ENCODE measurements around the gene CCZ1. TPM values are rescaled to one million over a fixed set of nuclear protein-coding genes. Genes with fewer than 3 reads are reported as not detected.
A peak's percentile ranks its signal among the peaks of the same experiment; 100 is the strongest.
"Not testable (repeated sequence)": the region's sequence is repeated elsewhere in the genome, so short reads cannot be mapped to it uniquely, and the experiment has no call there.

The CCZ1 gene
- total RNA-seq, 1 experiment from 2014 or later, result 56.2 TPM

DNA sequence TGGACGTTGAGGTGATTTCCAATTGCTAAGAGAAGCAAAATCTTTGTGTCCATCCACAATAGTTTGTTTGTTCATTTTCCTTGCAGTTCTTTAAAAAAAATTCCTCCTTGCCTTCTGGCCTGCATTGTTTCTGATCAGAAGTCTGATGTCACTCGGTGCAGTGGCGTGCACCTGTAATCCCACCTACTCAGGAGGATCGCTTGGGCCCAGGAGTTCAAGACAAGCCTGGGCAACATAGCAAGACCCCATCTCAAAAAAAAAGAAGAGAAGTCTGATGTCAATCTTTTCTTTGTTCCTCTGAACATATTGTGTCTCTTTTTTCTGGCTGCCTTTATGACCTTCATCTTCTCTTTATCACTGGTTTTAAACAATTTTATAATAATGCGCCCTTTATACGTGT lies 31.5 kb upstream of the CCZ1 start:
- H2AFZ ChIP-seq (ENCODE audit: low read length), result no peak overlapping the region
- no peaks in the 10 kb centered on the region for H3K9me2 ChIP-seq (replicated peaks; ENCODE audit: low read length)
- POLR2A ChIA-PET (ENCODE audit: unreplicated experiment), result no interaction called here
- no peak overlapping the region for H3K4me2 ChIP-seq (ENCODE audit: low read length)
- no peaks in the 10 kb centered on the region for H3K4me1 ChIP-seq (ENCODE audit: insufficient read depth, low read length)
- intact Hi-C loops (cut with micrococcal nuclease), result no loop called here
- no peak overlapping the region for H3K27ac ChIP-seq (ENCODE audit: low read length)
- H3K9me3 ChIP-seq (ENCODE audit: low read length), result no peaks in the 10 kb centered on the region
- CTCF ChIA-PET, result no interaction called here
- H3K79me2 ChIP-seq (ENCODE audit: low read length), result no peaks in the 10 kb centered on the region
- TF ChIP-seq EZH2phosphoT487 (IDR thresholded peaks at IDR 0.05; ENCODE audit: borderline replicate concordance, low read length) (no peak), EZH2 (IDR thresholded peaks at IDR 0.05; ENCODE audit: low read length, unreplicated experiment) (no peak)
- TF ChIP-seq, protein P1, sequence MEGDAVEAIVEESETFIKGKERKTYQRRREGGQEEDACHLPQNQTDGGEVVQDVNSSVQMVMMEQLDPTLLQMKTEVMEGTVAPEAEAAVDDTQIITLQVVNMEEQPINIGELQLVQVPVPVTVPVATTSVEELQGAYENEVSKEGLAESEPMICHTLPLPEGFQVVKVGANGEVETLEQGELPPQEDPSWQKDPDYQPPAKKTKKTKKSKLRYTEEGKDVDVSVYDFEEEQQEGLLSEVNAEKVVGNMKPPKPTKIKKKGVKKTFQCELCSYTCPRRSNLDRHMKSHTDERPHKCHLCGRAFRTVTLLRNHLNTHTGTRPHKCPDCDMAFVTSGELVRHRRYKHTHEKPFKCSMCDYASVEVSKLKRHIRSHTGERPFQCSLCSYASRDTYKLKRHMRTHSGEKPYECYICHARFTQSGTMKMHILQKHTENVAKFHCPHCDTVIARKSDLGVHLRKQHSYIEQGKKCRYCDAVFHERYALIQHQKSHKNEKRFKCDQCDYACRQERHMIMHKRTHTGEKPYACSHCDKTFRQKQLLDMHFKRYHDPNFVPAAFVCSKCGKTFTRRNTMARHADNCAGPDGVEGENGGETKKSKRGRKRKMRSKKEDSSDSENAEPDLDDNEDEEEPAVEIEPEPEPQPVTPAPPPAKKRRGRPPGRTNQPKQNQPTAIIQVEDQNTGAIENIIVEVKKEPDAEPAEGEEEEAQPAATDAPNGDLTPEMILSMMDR (conservative IDR thresholded peaks at IDR 0.05; ENCODE audit: low read depth, low read length), result no peak
- no peak overlapping the region for H3K9ac ChIP-seq (ENCODE audit: low read length)
- H4K20me1 ChIP-seq (ENCODE audit: low read length), result no peaks in the 10 kb centered on the region
- no peaks in the 10 kb centered on the region for H3F3A ChIP-seq (ENCODE audit: low read length, unreplicated experiment)
- no peaks in the 10 kb centered on the region for H3K36me3 ChIP-seq (ENCODE audit: low read depth, low read length)
- no peaks in the 10 kb centered on the region for H3K27me3 ChIP-seq (ENCODE audit: low read length)
- H3K4me3 ChIP-seq (ENCODE audit: low read length), result no peak overlapping the region
- ATAC-seq (no peak), DNase-seq (no peak)
- no TSS peak for BruUV-seq (replicated peaks)

DNA sequence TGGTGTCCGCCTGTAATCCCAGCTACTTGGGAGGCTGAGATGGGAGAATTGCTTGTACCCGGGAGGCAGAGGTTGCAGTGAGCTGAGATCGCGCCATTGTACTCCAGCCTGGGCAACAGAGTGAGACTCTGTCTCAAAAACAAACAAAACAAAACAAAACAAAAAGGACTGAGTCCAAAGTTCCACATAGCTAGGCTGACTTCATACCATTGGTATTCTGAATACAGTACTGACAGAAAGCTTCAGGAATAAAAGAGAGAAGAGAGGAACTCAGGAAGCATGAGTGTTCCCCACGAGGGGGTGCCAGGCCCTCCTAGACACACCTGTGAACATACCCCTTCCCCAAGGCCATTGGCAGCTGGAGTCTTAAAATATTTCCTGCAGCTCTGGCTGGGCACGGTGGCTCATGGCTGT lies 29.6 kb upstream of the CCZ1 start:
- POLR2A ChIA-PET (ENCODE audit: unreplicated experiment); H4K20me1 ChIP-seq (ENCODE audit: low read length); H3K4me3 ChIP-seq (ENCODE audit: low read length); H3K9me3 ChIP-seq (ENCODE audit: low read length); H3K9ac ChIP-seq (ENCODE audit: low read length); BruUV-seq (replicated peaks); H3K79me2 ChIP-seq (ENCODE audit: low read length); H3F3A ChIP-seq (ENCODE audit: low read length, unreplicated experiment); H3K27me3 ChIP-seq (ENCODE audit: low read length); H3K4me1 ChIP-seq (ENCODE audit: insufficient read depth, low read length); H2AFZ ChIP-seq (ENCODE audit: low read length); H3K27ac ChIP-seq (ENCODE audit: low read length); H3K9me2 ChIP-seq (replicated peaks; ENCODE audit: low read length); intact Hi-C loops (cut with micrococcal nuclease); H3K4me2 ChIP-seq (ENCODE audit: low read length); H3K36me3 ChIP-seq (ENCODE audit: low read depth, low read length): not testable (repeated sequence)
- peak; percentile 19 for DNase-seq
- peak; percentile 40; the same call in 1 of the 2 replicates for ATAC-seq
- CTCF ChIA-PET, result interaction anchor here (1.7 kb wide), 1 partner anchor 12 kb away, joined by 4 read pairs; no protein-coding TSS in a partner anchor

DNA sequence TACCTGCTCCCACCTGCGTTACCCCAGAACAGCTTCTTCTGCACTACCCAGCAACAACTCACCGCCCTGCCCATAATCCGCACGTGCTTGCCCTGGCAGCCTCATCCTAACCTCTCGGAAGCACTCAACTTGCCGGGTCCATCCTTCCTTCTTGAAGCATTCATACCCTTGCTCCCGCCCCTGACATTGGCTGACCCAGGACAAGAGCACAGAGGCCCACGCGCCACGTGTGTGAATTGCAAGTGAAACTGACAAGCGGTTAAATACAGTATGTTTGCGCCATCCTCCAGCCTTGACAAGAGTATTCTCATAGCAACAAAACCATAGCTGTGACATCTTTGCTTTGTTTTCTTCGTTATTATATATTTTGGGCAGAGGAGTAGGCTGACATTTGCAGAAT lies 28.8 kb upstream of the CCZ1 start:
- Histone ChIP-seq H3K4me3 (ENCODE audit: low read length) (no peak overlapping the region), H3K9me2 (replicated peaks; ENCODE audit: low read length) (no peaks in the 10 kb centered on the region), H3K9ac (ENCODE audit: low read length) (no peak overlapping the region), H3K79me2 (ENCODE audit: low read length) (no peaks in the 10 kb centered on the region), H3K9me3 (ENCODE audit: low read length) (no peaks in the 10 kb centered on the region), H2AFZ (ENCODE audit: low read length) (no peak overlapping the region), H4K20me1 (ENCODE audit: low read length) (no peaks in the 10 kb centered on the region), H3K4me2 (ENCODE audit: low read length) (no peak overlapping the region), H3K4me1 (ENCODE audit: insufficient read depth, low read length) (no peaks in the 10 kb centered on the region), H3K36me3 (ENCODE audit: low read depth, low read length) (no peaks in the 10 kb centered on the region), H3F3A (ENCODE audit: low read length, unreplicated experiment) (no peaks in the 10 kb centered on the region), H3K27ac (ENCODE audit: low read length) (no peak overlapping the region), H3K27me3 (ENCODE audit: low read length) (no peaks in the 10 kb centered on the region)
- no peak for ATAC-seq
- intact Hi-C loops (cut with micrococcal nuclease), result no loop called here
- no TSS peak for BruUV-seq (replicated peaks)
- DNase-seq, result no peak
- TF ChIP-seq EZH2 (IDR thresholded peaks at IDR 0.05; ENCODE audit: low read length, unreplicated experiment) (no peak), EZH2phosphoT487 (IDR thresholded peaks at IDR 0.05; ENCODE audit: borderline replicate concordance, low read length) (no peak)
- TF ChIP-seq, protein P1 (conservative IDR thresholded peaks at IDR 0.05; ENCODE audit: low read depth, low read length), result no peak
- ChIA-PET CTCF (no interaction called here), POLR2A (ENCODE audit: unreplicated experiment) (no interaction called here)

Measured in PC-3 (cell line).